SK-N-SH (cell line): Measurements from ENCODE around the gene HBP1. TPM values are rescaled to one million over a fixed set of nuclear protein-coding genes. Genes with fewer than 3 reads are reported as not detected.

Experiments
- CTCF ChIA-PET: fragments of 300-600, 350-600 bp; formaldehyde crosslinking; extraction: SDS; loops from one replicate; lab custom pipeline; 2021; lab: Yijun Ruan, JAX
- POLR2A ChIA-PET: fragments of 350-600 bp; sonication (Branson Sonifier 250); formaldehyde crosslinking; extraction: SDS; loops from one replicate; lab custom pipeline; 2020; ENCODE audit warnings: antibody characterized with exemption, inconsistent platforms; lab: Yijun Ruan, JAX
- DNase-seq: peaks from one replicate; pipeline ENCODE4 v3.0.0; 2012
- H2AFZ ChIP-seq: fragments of 200-600 bp; sonication (generic); 2 replicates; pipeline ENCODE4 v1.8.1; 2016; ENCODE audit warnings: antibody characterized with exemption, mild to moderate bottlenecking, low read depth
- H3F3A ChIP-seq: fragments of 200-600 bp; sonication (generic); replicated peaks from 2 replicates; pipeline ENCODE3; 2016; ENCODE audit warnings: antibody characterized with exemption, mild to moderate bottlenecking; ENCODE audit not compliant: insufficient read depth
- H3K27ac ChIP-seq, 2 experiments: fragments of 200-500 bp in 1 of 2; fragments of 200-600 bp in 1 of 2; sonication (Bioruptor generic) in 1 of 2; sonication (generic), shearing (Covaris generic) in 1 of 2; 2 replicates each; pipeline versions ENCODE4 v1.5.1 to v1.6.1; 2014 to 2016; ENCODE audit warnings: low read depth in 2 of 2, inconsistent platforms in 1 of 2, low read length in 1 of 2, mild to moderate bottlenecking in 1 of 2, mixed read lengths in 1 of 2
- H3K27me3 ChIP-seq: fragments of 200-600 bp; sonication (generic), shearing (Covaris generic); 2 replicates; pipeline ENCODE4 v1.6.1; 2016; ENCODE audit warnings: mixed run types; ENCODE audit not compliant: insufficient read depth
- H3K36me3 ChIP-seq, 2 experiments: fragments of 200-500 bp in 1 of 2; fragments of 200-600 bp in 1 of 2; sonication (Bioruptor generic) in 1 of 2; sonication (generic) in 1 of 2; replicated peaks in 1 of 2; 2 replicates each; pipeline versions ENCODE3 to v1.5.1; 2014 to 2016; ENCODE audit warnings: low read length in 1 of 2, mild to moderate bottlenecking in 1 of 2; ENCODE audit not compliant: insufficient read depth in 2 of 2, control insufficient read depth in 1 of 2
- H3K4me1 ChIP-seq, 2 experiments: fragments of 200-500 bp in 1 of 2; fragments of 200-600 bp in 1 of 2; sonication (Bioruptor generic) in 1 of 2; sonication (generic), shearing (Covaris generic) in 1 of 2; 2 replicates each; pipeline versions ENCODE4 v1.5.1 to v1.6.1; 2014 to 2016; ENCODE audit warnings: low read depth in 1 of 2, low read length in 1 of 2, mixed run types in 1 of 2; ENCODE audit not compliant: insufficient read depth in 2 of 2, control insufficient read depth in 1 of 2
- H3K4me2 ChIP-seq: fragments of 200-600 bp; sonication (generic), shearing (Covaris generic); 2 replicates; pipeline ENCODE4 v1.6.1; 2017; ENCODE audit warnings: mixed run types
- H3K4me3 ChIP-seq, 2 experiments: fragments of 200-500 bp in 1 of 2; fragments of 200-600 bp in 1 of 2; sonication (Bioruptor generic) in 1 of 2; sonication (generic), shearing (Covaris generic) in 1 of 2; 2 replicates each; pipeline versions ENCODE4 v1.5.1 to v1.8.1; 2014 to 2016; ENCODE audit warnings: low read depth in 2 of 2, inconsistent platforms in 1 of 2, low read length in 1 of 2, mild to moderate bottlenecking in 1 of 2, mixed read lengths in 1 of 2, moderate library complexity in 1 of 2
- H3K79me2 ChIP-seq: fragments of 200-600 bp; sonication (generic); 2 replicates; pipeline ENCODE4 v1.8.1; 2017; ENCODE audit warnings: mild to moderate bottlenecking; ENCODE audit not compliant: insufficient read depth
- H3K9ac ChIP-seq: fragments of 200-600 bp; sonication (generic); 2 replicates; pipeline ENCODE4 v1.6.1; 2017; ENCODE audit warnings: mixed run types
- H3K9me2 ChIP-seq: fragments of 200-600 bp; sonication (generic); 2 replicates; pipeline ENCODE4 v1.6.1; 2017; ENCODE audit warnings: mixed run types
- H3K9me3 ChIP-seq: fragments of 200-600 bp; sonication (generic); 2 replicates; pipeline ENCODE4 v1.6.1; 2017; ENCODE audit warnings: mixed run types, mild to moderate bottlenecking, moderate library complexity
- H4K20me1 ChIP-seq: fragments of 200-600 bp; sonication (generic); 2 replicates; pipeline ENCODE4 v1.6.1; 2017; ENCODE audit warnings: mild to moderate bottlenecking, mixed run types; ENCODE audit not compliant: insufficient read depth
- EP300 ChIP-seq, 2 experiments: IDR thresholded peaks; 2 replicates each; pipeline versions ENCODE4 v1.4.0 to v1.6.1; 2012; ENCODE audit warnings: borderline replicate concordance in 1 of 2, low read depth in 1 of 2, low read length in 1 of 2
- FOSL2 ChIP-seq: IDR thresholded peaks from 2 replicates; pipeline ENCODE4 v1.4.0; 2012; ENCODE audit warnings: low read depth, mild to moderate bottlenecking, moderate library complexity, borderline replicate concordance
- FOXJ3 ChIP-seq: sonication (generic); formaldehyde crosslinking; IDR thresholded peaks from 2 replicates; pipeline ENCODE4 v1.5.1; 2020; ENCODE audit warnings: mild to moderate bottlenecking, missing genetic modification reagents
- GATA2 ChIP-seq: sonication (generic); formaldehyde crosslinking; IDR thresholded peaks from 2 replicates; pipeline ENCODE4 v1.5.0; 2020; ENCODE audit warnings: mild to moderate bottlenecking, missing genetic modification reagents
- IRF3 ChIP-seq: fragments of 150-350 bp; IDR thresholded peaks from 2 replicates; pipeline ENCODE4 v1.6.1; 2016; ENCODE audit warnings: mild to moderate bottlenecking, low read depth, low read length
- JUND ChIP-seq: IDR thresholded peaks from 2 replicates; pipeline ENCODE4 v1.4.0; 2012
- MEF2A ChIP-seq: IDR thresholded peaks from 2 replicates; pipeline ENCODE4 v1.4.0; 2012; ENCODE audit warnings: low read depth, borderline replicate concordance
- RFX5 ChIP-seq: IDR thresholded peaks from 2 replicates; pipeline ENCODE4 v1.6.1; 2012; ENCODE audit warnings: mild to moderate bottlenecking, improper control_type of control experiment, low read length
- TAF1 ChIP-seq: IDR thresholded peaks from 2 replicates; pipeline ENCODE4 v1.6.1; 2012; ENCODE audit warnings: low read depth, mild to moderate bottlenecking, low read length, moderate library complexity, borderline replicate concordance
- TCF12 ChIP-seq: IDR thresholded peaks from 2 replicates; pipeline ENCODE4 v1.4.0; 2012
- USF2 ChIP-seq: fragments of 150-350 bp; IDR thresholded peaks from 2 replicates; pipeline ENCODE4 v1.6.1; 2017; ENCODE audit warnings: antibody characterized with exemption, low read length, low read depth, borderline replicate concordance
- WGBS: methylation state at CpG from one replicate; pipeline ENCODE4 v1.1.6; 2017; ENCODE audit warnings: low lambda C conversion rate; 5-methylcytosine and 5-hydroxymethylcytosine counted together
- polyA plus RNA-seq, 3 experiments: library from polyadenylated mRNA; depleted of rRNA; stranded (reverse); fragments of >200 nt; gene quantifications; 2 replicates each; pipeline ENCODE4 v1.2.3, GENCODE V29; 2012
- TF ChIP-seq, protein P1 (sequence below): IDR thresholded peaks from 2 replicates; pipeline ENCODE4; 2012
- TF ChIP-seq, protein P2 (sequence below): fragments of 200-600 bp; sonication (generic); IDR thresholded peaks from 2 replicates; pipeline ENCODE4 v1.6.1; 2017; ENCODE audit warnings: antibody characterized with exemption, mild to moderate bottlenecking, moderate library complexity

Gene HBP1
- polyA plus RNA-seq, 1 of the 3 experiments (the other 2 are of a cell fraction) = 27.2 TPM

DNA sequence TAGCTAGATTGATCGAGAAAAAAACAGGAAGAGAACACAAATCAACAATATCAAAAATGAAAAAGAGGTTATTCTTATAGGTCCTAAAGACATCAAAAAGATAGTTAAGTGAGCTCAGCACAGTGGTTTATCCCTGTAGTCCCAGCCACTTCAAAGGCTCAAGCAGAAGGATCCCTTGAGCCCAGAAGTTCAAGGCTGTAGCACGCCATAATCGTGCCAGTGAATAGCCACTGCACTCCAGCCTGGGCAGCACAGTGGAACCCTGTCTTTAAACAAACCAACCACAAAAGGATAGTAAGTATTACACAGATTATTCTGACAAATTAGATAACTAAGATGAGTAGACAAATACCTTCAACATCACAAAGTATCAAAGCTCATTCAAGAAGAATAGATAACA is 83.2 kb downstream of the HBP1 start:
- DNase-seq = no peak
- no peaks in the 10 kb centered on the region for H3K27me3 ChIP-seq
- H3K4me1 ChIP-seq = no peaks in the 10 kb centered on the region; a peak in 1 of 4 replicates
- WGBS = 98% methylated on average over 3 of the region's 3 CpGs
- no peak overlapping the region for H3K4me3 ChIP-seq
- no peaks in the 10 kb centered on the region for H3K9me3 ChIP-seq
- no peaks in the 10 kb centered on the region for H3K79me2 ChIP-seq
- H3K9me2 ChIP-seq = no peaks in the 10 kb centered on the region
- no peaks in the 10 kb centered on the region for H3F3A ChIP-seq
- no peaks in the 10 kb centered on the region for H4K20me1 ChIP-seq
- no peak for TF ChIP-seq EP300 (IDR thresholded peaks at IDR 0.05; ENCODE audit: borderline replicate concordance in 1 of 2, low read depth in 1 of 2, low read length in 1 of 2)
- TF ChIP-seq IRF3 = no peak
- TF ChIP-seq JUND = no peak
- no peak for TF ChIP-seq USF2
- no peak for TF ChIP-seq TCF12
- TF ChIP-seq MEF2A = no peak
- no peak for TF ChIP-seq FOXJ3 (CRISPR knock-in tag)
- no peak for TF ChIP-seq TAF1
- TF ChIP-seq, protein P1, sequence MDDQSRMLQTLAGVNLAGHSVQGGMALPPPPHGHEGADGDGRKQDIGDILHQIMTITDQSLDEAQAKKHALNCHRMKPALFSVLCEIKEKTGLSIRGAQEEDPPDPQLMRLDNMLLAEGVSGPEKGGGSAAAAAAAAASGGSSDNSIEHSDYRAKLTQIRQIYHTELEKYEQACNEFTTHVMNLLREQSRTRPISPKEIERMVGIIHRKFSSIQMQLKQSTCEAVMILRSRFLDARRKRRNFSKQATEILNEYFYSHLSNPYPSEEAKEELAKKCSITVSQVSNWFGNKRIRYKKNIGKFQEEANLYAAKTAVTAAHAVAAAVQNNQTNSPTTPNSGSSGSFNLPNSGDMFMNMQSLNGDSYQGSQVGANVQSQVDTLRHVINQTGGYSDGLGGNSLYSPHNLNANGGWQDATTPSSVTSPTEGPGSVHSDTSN = no peak
- TF ChIP-seq GATA2 (CRISPR knock-in tag) = no peak
- TF ChIP-seq FOSL2 = no peak
- TF ChIP-seq, protein P2, sequence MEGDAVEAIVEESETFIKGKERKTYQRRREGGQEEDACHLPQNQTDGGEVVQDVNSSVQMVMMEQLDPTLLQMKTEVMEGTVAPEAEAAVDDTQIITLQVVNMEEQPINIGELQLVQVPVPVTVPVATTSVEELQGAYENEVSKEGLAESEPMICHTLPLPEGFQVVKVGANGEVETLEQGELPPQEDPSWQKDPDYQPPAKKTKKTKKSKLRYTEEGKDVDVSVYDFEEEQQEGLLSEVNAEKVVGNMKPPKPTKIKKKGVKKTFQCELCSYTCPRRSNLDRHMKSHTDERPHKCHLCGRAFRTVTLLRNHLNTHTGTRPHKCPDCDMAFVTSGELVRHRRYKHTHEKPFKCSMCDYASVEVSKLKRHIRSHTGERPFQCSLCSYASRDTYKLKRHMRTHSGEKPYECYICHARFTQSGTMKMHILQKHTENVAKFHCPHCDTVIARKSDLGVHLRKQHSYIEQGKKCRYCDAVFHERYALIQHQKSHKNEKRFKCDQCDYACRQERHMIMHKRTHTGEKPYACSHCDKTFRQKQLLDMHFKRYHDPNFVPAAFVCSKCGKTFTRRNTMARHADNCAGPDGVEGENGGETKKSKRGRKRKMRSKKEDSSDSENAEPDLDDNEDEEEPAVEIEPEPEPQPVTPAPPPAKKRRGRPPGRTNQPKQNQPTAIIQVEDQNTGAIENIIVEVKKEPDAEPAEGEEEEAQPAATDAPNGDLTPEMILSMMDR = no peak
- no peak for TF ChIP-seq RFX5
- POLR2A ChIA-PET = no interaction called here
- no peak overlapping the region for H3K4me2 ChIP-seq
- H3K27ac ChIP-seq = no peak overlapping the region
- H2AFZ ChIP-seq = no peak overlapping the region
- CTCF ChIA-PET = no interaction called here
- H3K9ac ChIP-seq = no peak overlapping the region
- H3K36me3 ChIP-seq = peaks cover 9 to 23% of the 10 kb centered on the region in 2 experiments

Other genes starting within 250 kb of the HBP1 start
- gene PRKAR2B, start 124.3 kb upstream of the HBP1 start, polyA plus RNA-seq (2012; rRNA removed) = 17.3 and 19.3 TPM in 2 replicates